HepG2 (cell line): ENCODE measurements around the gene RNASE13. TPM values are rescaled to one million over a fixed set of nuclear protein-coding genes. Genes with fewer than 3 reads are reported as not detected.

Experiments used
- ATAC-seq: fragments of 200-7000 bp; cut with Tn5 transposase; 3 replicates; pipeline ENCODE4 v1.9.1; 2020; ENCODE audit warnings: mild to moderate bottlenecking, moderate library complexity
- BruUV-seq: library from RNA; stranded (reverse); fragments of 400-500 nt; replicated peaks from 2 replicates; lab custom pipeline; 2021; lab: Mats Ljungman, UMichigan
- CTCF ChIA-PET: fragments of 300-600 bp; formaldehyde crosslinking; extraction: SDS; loops from one replicate; lab custom pipeline; 2021; ENCODE audit warnings: low total read pairs, inconsistent platforms, low intra/inter-chr PET ratio; lab: Yijun Ruan, JAX
- POLR2A ChIA-PET: fragments of 350-600 bp; sonication (Branson Sonifier 250); formaldehyde crosslinking; loops from one replicate; lab custom pipeline; 2020; ENCODE audit warnings: antibody characterized with exemption, inconsistent platforms; lab: Yijun Ruan, JAX
- DNase-seq: peaks from one replicate; pipeline ENCODE4 v3.0.0-alpha.2; 2015; ENCODE audit warnings: low spot score
- FAIRE-seq: peaks from 3 replicates; lab custom pipeline; 2011; peaks lifted over from hg19 to GRCh38; lab: Jason Lieb, UNC
- H2AFZ ChIP-seq: one replicate; pipeline ENCODE4 v1.6.1; 2011; ENCODE audit warnings: low read length, inconsistent platforms
- H3K27ac ChIP-seq: fragments of 300-600 bp; 3 replicates; pipeline ENCODE4 v1.8.0; 2011; ENCODE audit warnings: mixed run types, mild to moderate bottlenecking, mixed read lengths, low read length, inconsistent platforms; ENCODE audit not compliant: insufficient read depth; ENCODE audit errors: extremely low read length
- H3K27me3 ChIP-seq, 2 experiments: fragments of 200-600 bp in 1 of 2; 2 replicates in 1 of 2; 3 replicates in 1 of 2; pipeline versions ENCODE4 v1.6.0 to v1.8.0; 2011; ENCODE audit warnings: low read length in 2 of 2, mild to moderate bottlenecking in 2 of 2, moderate library complexity in 2 of 2, inconsistent platforms in 1 of 2; ENCODE audit not compliant: insufficient read depth in 2 of 2, control insufficient read depth in 1 of 2
- H3K36me3 ChIP-seq, 2 experiments: fragments of 200-600 bp in 1 of 2; replicated peaks in 1 of 2; 2 replicates in 1 of 2; 3 replicates in 1 of 2; pipeline versions ENCODE4 v1.5.1 to v1.8.0; 2011; ENCODE audit warnings: low read length in 2 of 2, inconsistent platforms in 1 of 2; ENCODE audit not compliant: insufficient read depth in 2 of 2, control insufficient read depth in 1 of 2
- H3K4me1 ChIP-seq: 2 replicates; pipeline ENCODE4 v1.5.1; 2012; ENCODE audit warnings: low read length, inconsistent platforms; ENCODE audit not compliant: insufficient read depth
- H3K4me2 ChIP-seq: 2 replicates; pipeline ENCODE4 v1.6.0; 2011; ENCODE audit warnings: low read depth, low read length, inconsistent platforms
- H3K4me3 ChIP-seq, 3 experiments: fragments of 200-600 bp in 1 of 3; sonication (generic), shearing (Covaris generic) in 1 of 3; replicated peaks in 1 of 3; 2 replicates each; pipeline ENCODE4 v1.5.1; 2011 to 2016; ENCODE audit warnings: low read length in 3 of 3, inconsistent platforms in 2 of 3, low read depth in 2 of 3, mild to moderate bottlenecking in 2 of 3, control low read depth in 1 of 3, mixed read lengths in 1 of 3; ENCODE audit not compliant: insufficient read depth in 1 of 3
- H3K79me2 ChIP-seq: one replicate; pipeline ENCODE4 v1.6.1; 2011; ENCODE audit warnings: low read length, inconsistent platforms; ENCODE audit not compliant: insufficient read depth
- H3K9ac ChIP-seq: 2 replicates; pipeline ENCODE4 v1.6.0; 2011; ENCODE audit warnings: mild to moderate bottlenecking, low read depth, low read length, inconsistent platforms; ENCODE audit not compliant: insufficient read depth
- H3K9me3 ChIP-seq: 2 replicates; pipeline ENCODE4 v1.5.1; 2012; ENCODE audit warnings: mild to moderate bottlenecking, low read length
- H4K20me1 ChIP-seq: 2 replicates; pipeline ENCODE4 v1.6.0; 2011; ENCODE audit warnings: inconsistent platforms, mild to moderate bottlenecking, low read length, moderate library complexity; ENCODE audit not compliant: insufficient read depth
- FOSL2 ChIP-seq: sonication (generic); formaldehyde crosslinking; IDR thresholded peaks from 2 replicates; pipeline ENCODE4 v1.4.0; 2020; ENCODE audit warnings: missing genetic modification reagents
- GLMP ChIP-seq: sonication (generic); formaldehyde crosslinking; IDR thresholded peaks from 2 replicates; pipeline ENCODE4 v1.9.0; 2021; ENCODE audit warnings: missing genetic modification reagents, mild to moderate bottlenecking, borderline replicate concordance
- GTF3A ChIP-seq: sonication (generic); formaldehyde crosslinking; conservative IDR thresholded peaks from 2 replicates; pipeline ENCODE4 v1.4.0; 2020; ENCODE audit warnings: mild to moderate bottlenecking, missing genetic modification reagents
- THYN1 ChIP-seq: sonication (generic); formaldehyde crosslinking; IDR thresholded peaks from 2 replicates; pipeline ENCODE4 v1.8.1; 2023; ENCODE audit warnings: low read depth, mild to moderate bottlenecking, moderate library complexity, missing genetic modification reagents, borderline replicate concordance
- ZBTB1 ChIP-seq: sonication (generic); formaldehyde crosslinking; IDR thresholded peaks from 2 replicates; pipeline ENCODE4 v1.4.0; 2020; ENCODE audit warnings: missing genetic modification reagents, borderline replicate concordance
- ZFX ChIP-seq: sonication (generic); formaldehyde crosslinking; IDR thresholded peaks from 2 replicates; pipeline ENCODE4 v1.4.0; 2020; ENCODE audit warnings: mild to moderate bottlenecking, low read depth, missing genetic modification reagents, moderate library complexity
- ZNF235 ChIP-seq: sonication (generic); formaldehyde crosslinking; IDR thresholded peaks from 2 replicates; pipeline ENCODE4 v1.8.1; 2023; ENCODE audit warnings: mild to moderate bottlenecking, missing genetic modification reagents, borderline replicate concordance
- ZNF441 ChIP-seq: sonication (generic); formaldehyde crosslinking; IDR thresholded peaks from 2 replicates; pipeline ENCODE4 v1.7.0; 2021; ENCODE audit warnings: missing genetic modification reagents, borderline replicate concordance
- ZNF564 ChIP-seq: sonication (generic); formaldehyde crosslinking; IDR thresholded peaks from 2 replicates; pipeline ENCODE4 v1.8.1; 2023; ENCODE audit warnings: mild to moderate bottlenecking, missing genetic modification reagents
- ZNF567 ChIP-seq: sonication (generic); formaldehyde crosslinking; IDR thresholded peaks from 2 replicates; pipeline ENCODE4 v1.8.1; 2023; ENCODE audit warnings: mild to moderate bottlenecking, missing genetic modification reagents, borderline replicate concordance
- ZNF616 ChIP-seq: sonication (generic); formaldehyde crosslinking; IDR thresholded peaks from 2 replicates; pipeline ENCODE4 v1.5.0; 2020; ENCODE audit warnings: low read depth, mild to moderate bottlenecking, missing genetic modification reagents
- ZNF703 ChIP-seq: sonication (generic); formaldehyde crosslinking; IDR thresholded peaks from 2 replicates; pipeline ENCODE4 v1.5.1; 2020; ENCODE audit warnings: missing genetic modification reagents, mild to moderate bottlenecking, moderate library complexity, borderline replicate concordance
- ZNF782 ChIP-seq: sonication (generic); formaldehyde crosslinking; IDR thresholded peaks from 2 replicates; pipeline ENCODE4 v1.4.0; 2020; ENCODE audit warnings: missing genetic modification reagents, mild to moderate bottlenecking, borderline replicate concordance
- ZSCAN30 ChIP-seq: sonication (generic); formaldehyde crosslinking; IDR thresholded peaks from 2 replicates; pipeline ENCODE4 v1.5.0; 2020; ENCODE audit warnings: mild to moderate bottlenecking, missing genetic modification reagents
- ZSCAN5A ChIP-seq: sonication (generic); formaldehyde crosslinking; IDR thresholded peaks from 2 replicates; pipeline ENCODE4 v1.8.0; 2022; ENCODE audit warnings: mild to moderate bottlenecking, missing genetic modification reagents, borderline replicate concordance
- ZSCAN9 ChIP-seq: IDR thresholded peaks from 2 replicates; pipeline ENCODE4 v1.6.1; 2016; ENCODE audit warnings: borderline replicate concordance
- WGBS: methylation state at CpG from one replicate; pipeline ENCODE4 v1.1.6; 2017; ENCODE audit warnings: low lambda C conversion rate; 5-methylcytosine and 5-hydroxymethylcytosine counted together
- in situ Hi-C: cut with HindIII; loops from 2 replicates; pipeline ENCODE4 v1.10.0; 2017; ENCODE audit warnings: low pct_unique_long_range_greater_than_20kb; ENCODE audit not compliant: extremely low pct_ligation_motif_present
- intact Hi-C: fragments of 100-400 bp; cut with micrococcal nuclease; formaldehyde crosslinking; loops from one replicate; pipeline ENCODE4 v1.10.0; 2022; ENCODE audit not compliant: unreplicated experiment
- polyA plus RNA-seq, 8 experiments: library from polyadenylated mRNA; depleted of rRNA in 3 of 8; stranded (reverse) in 7 of 8; unstranded in 1 of 8; fragments of >200 nt; fragmentation: Illumina TruSeq in 4 of 8; extraction: Trizol in 4 of 8; gene quantifications; 2 replicates each; pipeline versions ENCODE4 v1.2.1 to v1.2.3, GENCODE V29; 2011 to 2016; ENCODE audit warnings: low read depth in 4 of 8, missing spikeins in 1 of 8, mixed read lengths in 1 of 8; ENCODE audit not compliant: insufficient read depth in 1 of 8
- total RNA-seq, 5 experiments: library from RNA; depleted of rRNA; stranded (reverse); fragments of >200 nt; fragmentation: Illumina TruSeq; extraction: Trizol; gene quantifications; 2 replicates each; pipeline ENCODE4 v1.2.3, GENCODE V29; 2016; ENCODE audit warnings: low read depth in 1 of 5

The RNASE13 gene
- total and polyA plus RNA-seq, 2 of the 13 experiments (the other 11 are each of a cell fraction or from before 2014, with no cell fraction given) = 1.0 TPM; not detected in 1

- DNase-seq (no peak), FAIRE-seq (no peak), ATAC-seq (no peak; the same call in 2 of the 3 replicates)
- Histone ChIP-seq H3K79me2 (no peaks in the 10 kb centered on the region), H3K4me3 (no peak overlapping the region), H2AFZ (no peak overlapping the region), H4K20me1 (no peaks in the 10 kb centered on the region), H3K4me2 (no peak overlapping the region), H3K9me3 (no peaks in the 10 kb centered on the region), H3K36me3 (peaks cover 18 to 33% of the 10 kb centered on the region in 2 experiments), H3K27ac (no peak overlapping the region), H3K9ac (no peak overlapping the region), H3K27me3 (no peaks in the 10 kb centered on the region), H3K4me1 (peaks cover 10% of the 10 kb centered on the region)
- intact Hi-C loops = no loop called here
- WGBS = 92% methylated on average over 3 of the region's 3 CpGs
- POLR2A ChIA-PET = interaction anchor here (1.1 kb wide), 1 partner anchor 91 kb away, joined by 3 read pairs; no protein-coding TSS in a partner anchor
- TF ChIP-seq THYN1 (CRISPR knock-in tag) (no peak), ZSCAN30 (CRISPR knock-in tag) (no peak), ZNF564 (no peak), ZFX (no peak), ZNF703 (no peak), ZNF616 (CRISPR knock-in tag) (no peak), ZNF441 (no peak), ZNF782 (no peak), ZBTB1 (CRISPR knock-in tag) (no peak), GLMP (CRISPR knock-in tag) (no peak), ZSCAN5A (CRISPR knock-in tag) (no peak), GTF3A (CRISPR knock-in tag) (no peak), ZSCAN9 (no peak), FOSL2 (no peak), ZNF235 (CRISPR knock-in tag) (no peak), ZNF567 (CRISPR knock-in tag) (no peak)
- BruUV-seq = no TSS peak
- CTCF ChIA-PET = no interaction called here
- in situ Hi-C loops = loop anchor here (25.0 kb wide), 1 partner anchor 661 kb away; the partner anchor contains the start of genes CCNB1IP1 and PARP2
Measured at GRCh38 chr14:20998139-20998538, 36.5 kb downstream of the RNASE13 start.
